HFFc6 (cell line): ENCODE results near the gene MIA. TPM values are rescaled to one million over a fixed set of nuclear protein-coding genes. Genes with fewer than 3 reads are reported as not detected.
"Not testable (repeated sequence)": the region's sequence is repeated elsewhere in the genome, so short reads cannot be mapped to it uniquely, and the experiment has no call there.

Source experiments
- DNase-seq: peaks from one replicate; pipeline ENCODE4 v3.0.0-alpha.2; 2018
- H3K27ac Mint-ChIP-seq: 2 replicates; pipeline ENCODE4 v1.8.0; 2020; ENCODE audit warnings: mild to moderate bottlenecking, mixed read lengths
- H3K27me3 Mint-ChIP-seq: 2 replicates; pipeline ENCODE4 v1.8.0; 2021; ENCODE audit warnings: mild to moderate bottlenecking, moderate library complexity, mixed read lengths; ENCODE audit not compliant: insufficient read depth
- H3K36me3 Mint-ChIP-seq: 2 replicates; pipeline ENCODE4 v1.8.0; 2021; ENCODE audit warnings: low read depth, mixed read lengths
- H3K4me1 Mint-ChIP-seq: 2 replicates; pipeline ENCODE4 v1.8.0; 2020; ENCODE audit warnings: low read depth, mixed read lengths
- H3K4me3 Mint-ChIP-seq: 2 replicates; pipeline ENCODE4 v1.8.0; 2020; ENCODE audit warnings: mild to moderate bottlenecking, moderate library complexity, mixed read lengths
- H3K9me3 Mint-ChIP-seq: 2 replicates; pipeline ENCODE4 v1.8.0; 2020; ENCODE audit warnings: mild to moderate bottlenecking, mixed read lengths
- total RNA-seq, 6 experiments: library from RNA; stranded (reverse); fragmentation: NEBNext Ultra II Directional; extraction: Animal tissue kit (Norgen Biotek cat#: 25700); gene quantifications; 2 replicates in 1 of 6; 3 replicates in 5 of 6; pipeline ENCODE4 v1.2.3, GENCODE V29; 2021
- TF ChIP-seq, protein P1 (sequence below): fragments of 200-600 bp; sonication (generic); IDR thresholded peaks from 2 replicates; pipeline ENCODE4 v1.5.0; 2021; ENCODE audit warnings: antibody characterized with exemption, mild to moderate bottlenecking

Gene MIA
- total RNA-seq, 6 experiments from 2014 or later, result not detected

DNA sequence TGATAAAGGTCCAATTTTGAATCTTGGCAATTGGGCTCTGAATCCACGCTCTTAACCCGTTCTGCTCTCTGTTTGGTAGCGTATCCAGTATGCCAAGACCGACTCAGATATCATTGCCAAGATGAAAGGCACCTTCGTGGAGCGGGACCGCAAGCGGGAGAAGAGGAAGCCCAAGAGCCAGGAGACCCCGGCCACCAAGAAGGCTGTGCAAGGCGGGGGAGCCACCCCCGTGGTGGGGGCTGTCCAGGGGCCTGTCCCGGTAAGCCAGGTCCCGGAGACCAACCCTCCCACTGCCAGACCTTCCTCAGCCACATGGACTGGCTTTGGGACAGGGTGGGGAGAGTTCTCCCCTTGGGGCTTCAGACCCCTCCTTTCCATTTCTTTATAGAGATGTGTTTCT, 16.0 kb upstream of the MIA start:
- TF ChIP-seq, protein P1, sequence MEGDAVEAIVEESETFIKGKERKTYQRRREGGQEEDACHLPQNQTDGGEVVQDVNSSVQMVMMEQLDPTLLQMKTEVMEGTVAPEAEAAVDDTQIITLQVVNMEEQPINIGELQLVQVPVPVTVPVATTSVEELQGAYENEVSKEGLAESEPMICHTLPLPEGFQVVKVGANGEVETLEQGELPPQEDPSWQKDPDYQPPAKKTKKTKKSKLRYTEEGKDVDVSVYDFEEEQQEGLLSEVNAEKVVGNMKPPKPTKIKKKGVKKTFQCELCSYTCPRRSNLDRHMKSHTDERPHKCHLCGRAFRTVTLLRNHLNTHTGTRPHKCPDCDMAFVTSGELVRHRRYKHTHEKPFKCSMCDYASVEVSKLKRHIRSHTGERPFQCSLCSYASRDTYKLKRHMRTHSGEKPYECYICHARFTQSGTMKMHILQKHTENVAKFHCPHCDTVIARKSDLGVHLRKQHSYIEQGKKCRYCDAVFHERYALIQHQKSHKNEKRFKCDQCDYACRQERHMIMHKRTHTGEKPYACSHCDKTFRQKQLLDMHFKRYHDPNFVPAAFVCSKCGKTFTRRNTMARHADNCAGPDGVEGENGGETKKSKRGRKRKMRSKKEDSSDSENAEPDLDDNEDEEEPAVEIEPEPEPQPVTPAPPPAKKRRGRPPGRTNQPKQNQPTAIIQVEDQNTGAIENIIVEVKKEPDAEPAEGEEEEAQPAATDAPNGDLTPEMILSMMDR, result no peak
- Mint-ChIP-seq H3K36me3 (peaks cover 54% of the 10 kb centered on the region), H3K4me1 (peaks cover 20% of the 10 kb centered on the region), H3K27ac (no peak overlapping the region), H3K9me3 (no peaks in the 10 kb centered on the region), H3K4me3 (no peak overlapping the region), H3K27me3 (peaks cover 4% of the 10 kb centered on the region)
- no peak for DNase-seq

DNA sequence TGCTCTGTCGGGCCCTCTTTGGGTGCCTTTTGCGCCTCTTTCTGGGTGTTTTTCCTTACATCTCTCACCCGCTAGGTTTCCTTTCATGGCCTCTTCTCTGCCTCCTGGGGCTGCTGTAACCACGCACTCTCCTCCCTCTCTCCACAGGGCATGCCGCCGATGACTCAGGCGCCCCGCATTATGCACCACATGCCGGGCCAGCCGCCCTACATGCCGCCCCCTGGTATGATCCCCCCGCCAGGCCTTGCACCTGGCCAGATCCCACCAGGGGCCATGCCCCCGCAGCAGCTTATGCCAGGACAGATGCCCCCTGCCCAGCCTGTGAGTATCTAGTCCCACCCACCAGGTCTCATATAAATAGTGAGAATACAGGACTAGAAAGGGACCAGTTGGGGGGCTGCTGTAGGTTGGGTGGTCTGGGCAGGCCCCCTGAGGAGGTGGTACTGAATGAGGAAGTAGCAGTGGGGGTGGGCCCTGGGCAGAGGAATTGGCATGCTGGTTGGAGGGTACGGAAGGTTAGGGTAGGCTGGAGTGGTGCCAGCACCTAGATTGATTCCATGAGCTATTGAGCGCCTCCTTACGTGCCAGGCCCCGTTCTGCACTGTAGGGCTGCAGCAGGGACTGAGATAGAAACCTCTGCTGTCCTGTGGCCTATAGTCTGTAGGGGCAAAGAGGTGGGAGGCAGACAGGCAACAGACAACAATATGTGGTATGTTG, 12.4 kb upstream of the MIA start:
- Mint-ChIP-seq H3K27ac (no peak overlapping the region; the same call in 1 of the 2 replicates), H3K4me1 (no peaks in the 10 kb centered on the region), H3K36me3 (peaks cover 47% of the 10 kb centered on the region), H3K27me3 (peaks cover 3% of the 10 kb centered on the region; the same call in 1 of the 2 replicates), H3K9me3 (no peaks in the 10 kb centered on the region), H3K4me3 (no peak overlapping the region)
- no peak for DNase-seq
- TF ChIP-seq, protein P1, result no peak

DNA sequence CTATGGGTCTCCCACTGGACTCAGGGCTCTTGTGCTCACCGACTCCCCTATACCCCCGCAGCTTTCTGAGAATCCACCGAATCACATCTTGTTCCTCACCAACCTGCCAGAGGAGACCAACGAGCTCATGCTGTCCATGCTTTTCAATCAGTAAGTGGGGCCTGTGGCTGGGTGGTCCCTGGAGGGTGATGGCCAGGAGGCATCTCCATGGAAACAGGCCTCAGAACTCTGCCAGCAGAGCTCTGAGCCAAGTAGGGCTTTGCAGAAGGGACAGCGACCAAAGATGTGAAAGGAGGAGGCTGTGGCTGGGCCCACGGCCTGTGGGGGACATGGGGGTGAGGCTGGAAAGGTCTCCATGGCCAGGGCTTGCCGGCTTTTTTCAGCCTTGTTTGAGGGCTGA, 11.8 kb upstream of the MIA start:
- no peaks in the 10 kb centered on the region for H3K4me1 Mint-ChIP-seq
- no peaks in the 10 kb centered on the region for H3K9me3 Mint-ChIP-seq
- peaks cover 43% of the 10 kb centered on the region for H3K36me3 Mint-ChIP-seq
- H3K4me3 Mint-ChIP-seq, result no peak overlapping the region
- peaks cover 3% of the 10 kb centered on the region; the same call in 1 of the 2 replicates for H3K27me3 Mint-ChIP-seq
- TF ChIP-seq, protein P1, result no peak
- no peak overlapping the region for H3K27ac Mint-ChIP-seq
- DNase-seq, result no peak

DNA sequence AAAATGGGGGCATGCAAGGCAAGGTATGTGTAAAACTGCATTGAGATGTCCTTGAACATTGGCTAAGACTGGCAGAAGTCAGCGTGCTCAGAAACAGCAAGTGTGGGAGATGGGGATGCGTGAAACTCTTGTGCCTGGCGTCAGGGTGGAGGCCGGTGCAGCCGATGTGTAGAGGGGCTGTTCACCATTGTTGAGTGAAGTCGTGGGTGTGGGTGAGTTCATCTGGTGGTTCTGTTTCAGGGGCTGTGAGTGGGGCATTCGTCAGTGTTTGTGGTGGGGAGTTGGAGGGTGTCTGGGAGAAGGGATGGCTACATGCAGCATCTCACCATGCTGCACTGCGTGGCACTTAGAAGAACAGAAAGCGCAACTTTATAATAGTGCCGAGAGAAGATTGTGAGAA, 11.4 kb upstream of the MIA start:
- Mint-ChIP-seq H3K27ac (no peak overlapping the region), H3K4me3 (no peak overlapping the region)

DNA sequence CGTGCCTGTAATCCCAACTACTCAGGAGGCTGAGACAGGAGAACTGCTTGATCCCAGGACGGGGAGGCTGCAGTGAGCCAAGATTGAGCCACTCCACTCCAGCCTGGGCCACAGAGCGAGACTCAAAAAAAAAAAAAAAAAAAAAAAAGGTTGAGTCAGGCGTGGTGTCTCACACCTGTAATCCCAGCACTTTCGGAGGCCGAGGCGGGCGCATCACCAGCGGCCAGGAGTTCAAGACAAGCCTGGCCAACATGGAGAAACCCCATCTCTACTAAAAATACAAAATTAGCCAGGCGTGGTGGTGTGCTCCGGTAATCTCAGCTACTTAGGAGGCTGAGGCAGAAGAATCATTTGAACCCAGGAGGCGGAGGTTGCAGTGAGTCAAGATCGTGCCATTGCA, 8.9 kb upstream of the MIA start:
- H3K27ac Mint-ChIP-seq, H3K4me3 Mint-ChIP-seq, DNase-seq, H3K4me1 Mint-ChIP-seq, H3K9me3 Mint-ChIP-seq, H3K27me3 Mint-ChIP-seq: not testable (repeated sequence)
- peaks cover 33% of the 10 kb centered on the region for H3K36me3 Mint-ChIP-seq

More for the DNA sequence above, 11.4 kb upstream of the MIA start:
- Mint-ChIP-seq H3K27me3 (peaks cover 3% of the 10 kb centered on the region; the same call in 1 of the 2 replicates), H3K36me3 (peaks cover 42% of the 10 kb centered on the region), H3K4me1 (no peaks in the 10 kb centered on the region), H3K9me3 (no peaks in the 10 kb centered on the region)
- TF ChIP-seq, protein P1, result no peak
- no peak for DNase-seq

DNA sequence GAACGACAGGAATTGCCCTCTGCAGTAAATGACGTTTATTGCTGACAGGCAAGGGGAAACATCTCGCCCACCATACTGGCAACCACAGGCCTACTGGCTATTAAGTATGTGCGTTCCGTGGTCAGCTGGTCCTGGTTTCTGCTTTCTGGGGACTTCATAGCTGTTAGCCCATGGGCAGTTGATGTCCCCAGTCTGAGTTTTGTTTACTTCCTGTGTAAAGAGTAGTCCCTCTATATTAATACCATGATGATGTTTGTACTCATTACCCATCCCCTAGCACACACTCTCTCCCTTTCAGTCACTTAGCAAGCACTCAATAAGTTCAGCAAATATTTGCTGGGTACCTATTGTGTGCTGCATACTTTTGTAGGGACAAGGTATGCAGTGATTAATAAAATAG, 6.5 kb upstream of the MIA start:
- Mint-ChIP-seq H3K36me3 (peaks cover 21% of the 10 kb centered on the region), H3K27me3 (peaks cover 3% of the 10 kb centered on the region), H3K4me1 (no peaks in the 10 kb centered on the region), H3K9me3 (no peaks in the 10 kb centered on the region), H3K27ac (no peak overlapping the region), H3K4me3 (no peak overlapping the region)
- no peak for DNase-seq
- TF ChIP-seq, protein P1, result no peak

DNA sequence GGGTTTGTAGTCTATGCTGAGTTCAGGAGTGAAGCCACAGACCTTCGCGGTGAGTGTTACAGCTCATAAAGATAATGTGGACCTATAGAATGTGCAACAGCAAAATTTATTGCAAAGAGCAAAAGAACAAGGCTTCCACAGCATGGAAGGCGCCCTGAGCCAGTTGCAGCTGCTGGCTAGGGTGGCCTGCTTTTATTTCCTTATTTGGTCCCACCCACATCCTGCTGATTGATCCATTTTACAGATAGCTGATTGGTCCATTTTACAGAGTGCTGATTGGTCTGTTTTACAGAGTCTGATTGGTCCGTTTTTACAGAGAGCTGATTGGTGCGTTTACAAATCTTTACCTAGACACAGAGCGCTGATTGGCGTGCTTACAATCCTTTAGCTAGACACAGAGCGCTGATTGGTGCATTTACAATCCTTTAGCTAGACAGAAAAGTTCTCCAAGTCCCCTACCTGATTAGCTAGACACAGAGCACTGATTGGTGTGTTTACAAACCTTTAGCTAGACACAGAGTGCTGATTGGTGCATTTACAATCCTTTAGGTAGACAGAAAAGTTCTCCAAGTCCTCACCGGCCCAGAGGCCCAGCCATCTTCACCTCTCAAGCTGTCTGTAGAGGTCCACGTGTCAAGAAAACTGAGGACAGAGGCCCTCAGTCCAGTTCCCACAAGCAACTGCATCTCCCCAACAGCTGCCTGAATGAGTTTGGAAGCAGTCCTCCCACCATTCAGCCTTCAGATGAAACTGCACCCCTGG, 4.0 kb upstream of the MIA start:
- not testable (repeated sequence) for H3K27me3 Mint-ChIP-seq, H3K4me1 Mint-ChIP-seq, H3K4me3 Mint-ChIP-seq, H3K9me3 Mint-ChIP-seq, H3K36me3 Mint-ChIP-seq, DNase-seq, H3K27ac Mint-ChIP-seq
